GM12873 (cell line): ENCODE results near the gene ACADS.

Experiments
- TF ChIP-seq, protein P1 (sequence below): IDR thresholded peaks from 2 replicates; pipeline ENCODE4 v1.5.1; 2012; ENCODE audit warnings: low read depth, mild to moderate bottlenecking, moderate library complexity, low read length, control low read depth; ENCODE audit not compliant: insufficient read depth; ENCODE audit errors: missing control alignments

The ACADS gene

GRCh38 chr12:120771097-120771496, 45.5 kb downstream of the ACADS start:
- TF ChIP-seq, protein P1, sequence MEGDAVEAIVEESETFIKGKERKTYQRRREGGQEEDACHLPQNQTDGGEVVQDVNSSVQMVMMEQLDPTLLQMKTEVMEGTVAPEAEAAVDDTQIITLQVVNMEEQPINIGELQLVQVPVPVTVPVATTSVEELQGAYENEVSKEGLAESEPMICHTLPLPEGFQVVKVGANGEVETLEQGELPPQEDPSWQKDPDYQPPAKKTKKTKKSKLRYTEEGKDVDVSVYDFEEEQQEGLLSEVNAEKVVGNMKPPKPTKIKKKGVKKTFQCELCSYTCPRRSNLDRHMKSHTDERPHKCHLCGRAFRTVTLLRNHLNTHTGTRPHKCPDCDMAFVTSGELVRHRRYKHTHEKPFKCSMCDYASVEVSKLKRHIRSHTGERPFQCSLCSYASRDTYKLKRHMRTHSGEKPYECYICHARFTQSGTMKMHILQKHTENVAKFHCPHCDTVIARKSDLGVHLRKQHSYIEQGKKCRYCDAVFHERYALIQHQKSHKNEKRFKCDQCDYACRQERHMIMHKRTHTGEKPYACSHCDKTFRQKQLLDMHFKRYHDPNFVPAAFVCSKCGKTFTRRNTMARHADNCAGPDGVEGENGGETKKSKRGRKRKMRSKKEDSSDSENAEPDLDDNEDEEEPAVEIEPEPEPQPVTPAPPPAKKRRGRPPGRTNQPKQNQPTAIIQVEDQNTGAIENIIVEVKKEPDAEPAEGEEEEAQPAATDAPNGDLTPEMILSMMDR: no peak

- TF ChIP-seq, protein P1: no peak
Observed at GRCh38 chr12:120774169-120774916, 48.7 kb downstream of the ACADS start.

DNA sequence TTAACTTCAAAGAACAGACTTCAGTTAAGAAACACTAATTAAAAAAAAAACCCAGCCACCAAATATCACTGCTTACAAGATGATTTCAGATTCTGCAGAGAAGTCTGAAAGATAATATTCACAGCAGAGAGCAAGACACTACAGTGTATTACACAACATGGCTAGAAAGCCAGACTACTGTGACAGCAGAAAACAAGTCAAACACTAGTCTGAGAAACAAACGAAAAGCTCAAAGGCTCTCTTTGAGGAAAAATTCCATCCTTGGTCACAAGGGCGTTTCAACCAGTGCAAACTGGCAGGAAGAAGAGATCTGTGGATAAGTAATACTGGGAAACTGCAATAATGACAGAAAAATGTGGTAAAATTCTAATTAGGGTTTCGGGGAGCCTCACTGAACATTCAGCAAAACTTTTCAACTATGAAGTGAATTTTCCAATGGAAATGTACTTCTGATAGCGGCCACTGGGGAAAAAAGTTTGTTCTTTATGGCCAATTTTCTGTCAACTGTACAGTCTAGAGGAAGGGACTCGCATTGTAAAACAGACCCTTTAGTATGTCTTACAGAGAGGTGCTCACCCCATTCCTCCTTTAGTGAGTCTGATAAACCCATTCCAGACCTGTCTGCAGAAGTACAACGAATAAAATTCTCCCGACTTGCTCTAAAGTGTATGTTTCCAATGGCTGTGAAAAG, 50.4 kb downstream of the ACADS start:
- TF ChIP-seq, protein P1: peak; percentile 22

- TF ChIP-seq, protein P1: no peak
Observed at GRCh38 chr12:120783197-120783596, 57.6 kb downstream of the ACADS start.

- TF ChIP-seq, protein P1: no peak
Observed at GRCh38 chr12:120784804-120785203, 59.2 kb downstream of the ACADS start.

- TF ChIP-seq, protein P1: no peak
Observed at GRCh38 chr12:120787889-120788288, 62.3 kb downstream of the ACADS start.
